Mammary epithelial cell (primary cell): ENCODE measurements around the gene LRCH1.

Source experiments
- CTCF ChIP-seq, 2 donors: IDR thresholded peaks in 1 of 2; conservative IDR thresholded peaks in 1 of 2; 2 replicates each; pipeline ENCODE4 v1.5.1; 2011 to 2012; ENCODE audit warnings: inconsistent platforms in 2 of 2, low read length in 2 of 2, mild to moderate bottlenecking in 2 of 2, control low read depth in 1 of 2, low read depth in 1 of 2; ENCODE audit not compliant: insufficient read depth in 1 of 2; ENCODE audit errors: extremely low read depth in 1 of 2
- EZH2 ChIP-seq: IDR thresholded peaks from 2 replicates; pipeline ENCODE4 v1.6.1; 2012; ENCODE audit warnings: low read length, inconsistent platforms, borderline replicate concordance

- TF ChIP-seq EZH2 (no peak), CTCF (conservative IDR thresholded peaks at IDR 0.05 in 1 of 2, IDR thresholded peaks at IDR 0.05 in 1 of 2; ENCODE audit: extremely low read depth in 1 of 2, insufficient read depth in 1 of 2, low read depth in 1 of 2, low read length in 2 of 2) (no peak)
These were observed 200.9 kb downstream of the LRCH1 start for GRCh38 chr13:46753917-46754316.
